ENCODE data around the gene HOXA2.
A peak's percentile ranks its signal among the peaks of the same experiment; 100 is the strongest.

HOXA2 gene

GRCh38 chr7:27097686-27098577 lies 4.6 kb downstream of the HOXA2 start:
- H4K20me1 ChIP-seq (ENCODE audit: insufficient read depth, low read length), result no peaks in the 10 kb centered on the region
- TF ChIP-seq EZH2phosphoT487 (IDR thresholded peaks at IDR 0.05; ENCODE audit: low read depth) (no peak), CTCF (IDR thresholded peaks at IDR 0.05; ENCODE audit: low read depth, low read length) (no peak)
- H3K4me2 ChIP-seq (ENCODE audit: low read length), result peak overlapping the region; percentile 94
- no peaks in the 10 kb centered on the region for H3K9me3 ChIP-seq (ENCODE audit: insufficient read depth, low read length)
- peak overlapping the region; percentile 99; the same call in 1 of the 2 replicates for H3K4me3 ChIP-seq (ENCODE audit: low read length)
- no peak overlapping the region for H2AFZ ChIP-seq (ENCODE audit: low read depth, low read length)
- no peak overlapping the region for H3K27ac ChIP-seq (ENCODE audit: low read length)
- no peaks in the 10 kb centered on the region for H3K36me3 ChIP-seq (replicated peaks; ENCODE audit: low read depth, low read length)
- peaks cover 20% of the 10 kb centered on the region for H3K4me1 ChIP-seq (ENCODE audit: low read length)
- peaks cover 19% of the 10 kb centered on the region for H3K79me2 ChIP-seq (ENCODE audit: low read length)
- H3K9ac ChIP-seq (ENCODE audit: low read length), result peak overlapping the region; percentile 86; the same call in 1 of the 2 replicates
- no peaks in the 10 kb centered on the region for H3K27me3 ChIP-seq (ENCODE audit: low read depth, low read length)

GRCh38 chr7:27096768-27097514 lies 5.5 kb downstream of the HOXA2 start:
- H3K79me2 ChIP-seq (ENCODE audit: low read length), result peaks cover 19% of the 10 kb centered on the region
- H3K4me2 ChIP-seq (ENCODE audit: low read length), result peak overlapping the region; percentile 94
- H3K9ac ChIP-seq (ENCODE audit: low read length), result peak overlapping the region; percentile 86
- no peaks in the 10 kb centered on the region for H3K9me3 ChIP-seq (ENCODE audit: insufficient read depth, low read length)
- H3K4me1 ChIP-seq (ENCODE audit: low read length), result peaks cover 20% of the 10 kb centered on the region
- H2AFZ ChIP-seq (ENCODE audit: low read depth, low read length), result peak overlapping the region; percentile 69; the same call in 1 of the 2 replicates
- H3K27me3 ChIP-seq (ENCODE audit: low read depth, low read length), result no peaks in the 10 kb centered on the region
- H3K36me3 ChIP-seq (replicated peaks; ENCODE audit: low read depth, low read length), result no peaks in the 10 kb centered on the region
- H3K4me3 ChIP-seq (ENCODE audit: low read length), result peak overlapping the region; percentile 99
- H3K27ac ChIP-seq (ENCODE audit: low read length), result peak overlapping the region; percentile 75
- H4K20me1 ChIP-seq (ENCODE audit: insufficient read depth, low read length), result no peaks in the 10 kb centered on the region
- TF ChIP-seq CTCF (IDR thresholded peaks at IDR 0.05; ENCODE audit: low read depth, low read length), result no peak
- TF ChIP-seq EZH2phosphoT487 (IDR thresholded peaks at IDR 0.05; ENCODE audit: low read depth), result no peak

- Histone ChIP-seq H3K9me3 (ENCODE audit: insufficient read depth, low read length) (no peaks in the 10 kb centered on the region), H3K36me3 (replicated peaks; ENCODE audit: low read depth, low read length) (no peaks in the 10 kb centered on the region), H3K4me3 (ENCODE audit: low read length) (peak within 1 kb of the TSS; percentile 99), H3K27me3 (ENCODE audit: low read depth, low read length) (no peaks in the 10 kb centered on the region), H3K27ac (ENCODE audit: low read length) (peak within 1 kb of the TSS; percentile 75), H3K4me2 (ENCODE audit: low read length) (peak within 1 kb of the TSS; percentile 98), H4K20me1 (ENCODE audit: insufficient read depth, low read length) (no peaks in the 10 kb centered on the region), H3K79me2 (ENCODE audit: low read length) (peaks cover 19% of the 10 kb centered on the region), H3K4me1 (ENCODE audit: low read length) (peaks cover 20% of the 10 kb centered on the region), H3K9ac (ENCODE audit: low read length) (peak within 1 kb of the TSS; percentile 86), H2AFZ (ENCODE audit: low read depth, low read length) (peak within 1 kb of the TSS; percentile 92)
- TF ChIP-seq CTCF (IDR thresholded peaks at IDR 0.05; ENCODE audit: low read depth, low read length), result peak; percentile 7; the same call in 1 of the 2 replicates
- TF ChIP-seq EZH2phosphoT487 (IDR thresholded peaks at IDR 0.05; ENCODE audit: low read depth), result no peak
These were observed 6.4 kb downstream of the HOXA2 start, which contains the start of gene HOXA1 for GRCh38 chr7:27095897-27096767. HOXA1 (minus strand) TSS chr7:27096000; CDS start chr7:27095912, 88 bp downstream.

Measured in OCI-LY3 (cell line).